ENCODE results near the gene RXRA. TPM values are rescaled to one million over a fixed set of nuclear protein-coding genes. Genes with fewer than 3 reads are reported as not detected.
A peak's percentile ranks its signal among the peaks of the same experiment; 100 is the strongest.

Gene RXRA
- total RNA-seq, 1 experiment from 2014 or later: 29.9 TPM

- peaks cover 0 to 3% of the 10 kb centered on the region in 2 experiments; a peak in 2 of 5 replicates for H3K9me3 Mint-ChIP-seq
- no peak for TF ChIP-seq CTCF (conservative IDR thresholded peaks at IDR 0.05)
- no peaks in the 10 kb centered on the region for H3K27me3 Mint-ChIP-seq (ENCODE audit: low read depth)
- Histone ChIP-seq H3K27me3 (ENCODE audit: insufficient read depth, low read length) (no peaks in the 10 kb centered on the region), H3K4me2 (ENCODE audit: insufficient read depth, insufficient read length, low read length) (no peak overlapping the region), H3T11ph (ENCODE audit: low read length) (no peak overlapping the region), H4K20me1 (ENCODE audit: control insufficient read depth, insufficient read depth, insufficient read length) (no peaks in the 10 kb centered on the region), H3K9ac (ENCODE audit: extremely low read depth, insufficient read length, low read length) (no peak overlapping the region), H4K5ac (ENCODE audit: insufficient read length, low read depth, low read length) (no peak overlapping the region), H3K4me1 (ENCODE audit: insufficient read depth, low read length) (no peaks in the 10 kb centered on the region), H3K79me2 (ENCODE audit: insufficient read depth, low read length) (peaks cover 6% of the 10 kb centered on the region; the same call in 1 of the 2 replicates), H4K8ac (replicated peaks; ENCODE audit: insufficient read length, low read depth, low read length) (no peak overlapping the region), H2BK15ac (ENCODE audit: low read depth, low read length) (no peak overlapping the region), H3K14ac (ENCODE audit: insufficient read depth, low read length) (no peak overlapping the region; the same call in 1 of the 2 replicates), H2AFZ (ENCODE audit: low read length) (no peak overlapping the region), H2BK12ac (ENCODE audit: insufficient read length, low read depth, low read length) (no peak overlapping the region), H2BK20ac (ENCODE audit: low read depth, low read length, poor library complexity, severe bottlenecking) (no peak overlapping the region), H3K23me2 (ENCODE audit: insufficient read length, low read depth, low read length, poor library complexity, severe bottlenecking) (no peaks in the 10 kb centered on the region), H3K23ac (ENCODE audit: insufficient read length, low read depth, low read length) (no peak overlapping the region), H3K9me3 (ENCODE audit: control insufficient read depth, low read depth, low read length) (no peaks in the 10 kb centered on the region), H4K91ac (ENCODE audit: insufficient read length, low read depth, low read length) (no peak overlapping the region), H2BK5ac (ENCODE audit: insufficient read length, low read length) (no peak overlapping the region), H3K4ac (ENCODE audit: low read depth, low read length) (no peak overlapping the region), H3K18ac (ENCODE audit: insufficient read length, low read depth, low read length) (no peak overlapping the region), H2AK5ac (ENCODE audit: insufficient read length, low read length) (no peak overlapping the region), H3K79me1 (ENCODE audit: insufficient read depth, low read depth, low read length, poor library complexity, severe bottlenecking) (no peaks in the 10 kb centered on the region), H2BK120ac (ENCODE audit: low read depth, low read length, poor library complexity, severe bottlenecking) (no peak overlapping the region), H3K56ac (ENCODE audit: insufficient read length, low read depth, low read length) (no peak overlapping the region), H3K27ac (ENCODE audit: insufficient read length, low read depth, low read length) (no peak overlapping the region)
- peak overlapping the region in 2 of 3 experiments; percentile 66 to 70; a peak in 3 of 7 replicates for H3K27ac Mint-ChIP-seq
- no CpG with 5 or more reads among the region's 17 CpGs for WGBS (ENCODE audit: extremely low coverage, insufficient read length, low lambda C conversion rate)
- H3K4me3 Mint-ChIP-seq: no peak overlapping the region
- no peak for DNase-seq
- peaks cover 0 to 4% (median 4%) of the 10 kb centered on the region in 3 experiments; a peak in 3 of 7 replicates for H3K36me3 Mint-ChIP-seq (ENCODE audit: insufficient read depth in 1 of 3, low read depth in 3 of 3)
- peaks cover 0 to 5% of the 10 kb centered on the region in 2 experiments; a peak in 1 of 4 replicates for H3K4me1 Mint-ChIP-seq
These were observed 64.3 kb downstream of the RXRA start for GRCh38 chr9:134390537-134390936.
